Activated CD4-positive, alpha-beta T cell treated with anti-CD3 and anti-CD28 coated beads, Interleukin-2, amount 10 ng/mL, durations not matched to agents 7 days and 5 days (primary cell): Measurements from ENCODE around the gene SIK2. TPM values are rescaled to one million over a fixed set of nuclear protein-coding genes. Genes with fewer than 3 reads are reported as not detected.
A peak's percentile ranks its signal among the peaks of the same experiment; 100 is the strongest.
"Not testable (repeated sequence)": the region's sequence is repeated elsewhere in the genome, so short reads cannot be mapped to it uniquely, and the experiment has no call there.

ENCODE experiments used
- CTCF ChIA-PET: fragments of 350-600 bp; sonication (Branson Sonifier 250); formaldehyde crosslinking; loops from one replicate; lab custom pipeline; 2021; ENCODE audit warnings: antibody characterized with exemption; lab: Charles Lee
- POLR2A ChIA-PET: fragments of 350-600 bp; sonication (Branson Sonifier 250); formaldehyde crosslinking; loops from one replicate; lab custom pipeline; 2021; ENCODE audit warnings: antibody characterized with exemption; lab: Charles Lee
- DNase-seq: peaks from one replicate; pipeline ENCODE4 v3.0.0-alpha.2; 2020
- H3K27ac Mint-ChIP-seq: one replicate; pipeline ENCODE4 v1.8.0; 2021; ENCODE audit warnings: mild to moderate bottlenecking, moderate library complexity, mixed read lengths
- H3K27me3 Mint-ChIP-seq: one replicate; pipeline ENCODE4 v1.8.0; 2021; ENCODE audit warnings: mixed read lengths
- H3K36me3 Mint-ChIP-seq: one replicate; pipeline ENCODE4 v1.8.0; 2021; ENCODE audit warnings: low read depth, mixed read lengths
- H3K4me1 Mint-ChIP-seq: one replicate; pipeline ENCODE4 v1.8.0; 2021; ENCODE audit warnings: mixed read lengths
- H3K4me3 Mint-ChIP-seq: one replicate; pipeline ENCODE4 v1.8.0; 2021; ENCODE audit warnings: mild to moderate bottlenecking, moderate library complexity, mixed read lengths
- H3K9me3 Mint-ChIP-seq: one replicate; pipeline ENCODE4 v1.8.0; 2021; ENCODE audit warnings: mixed read lengths
- total RNA-seq, 2 experiments: library from RNA; stranded (reverse); gene quantifications; one replicate each; pipeline ENCODE4 v1.2.3, GENCODE V29; 2021

The SIK2 gene
- total RNA-seq, 2 experiments from 2014 or later = 8.2 to 9.6 TPM

DNA sequence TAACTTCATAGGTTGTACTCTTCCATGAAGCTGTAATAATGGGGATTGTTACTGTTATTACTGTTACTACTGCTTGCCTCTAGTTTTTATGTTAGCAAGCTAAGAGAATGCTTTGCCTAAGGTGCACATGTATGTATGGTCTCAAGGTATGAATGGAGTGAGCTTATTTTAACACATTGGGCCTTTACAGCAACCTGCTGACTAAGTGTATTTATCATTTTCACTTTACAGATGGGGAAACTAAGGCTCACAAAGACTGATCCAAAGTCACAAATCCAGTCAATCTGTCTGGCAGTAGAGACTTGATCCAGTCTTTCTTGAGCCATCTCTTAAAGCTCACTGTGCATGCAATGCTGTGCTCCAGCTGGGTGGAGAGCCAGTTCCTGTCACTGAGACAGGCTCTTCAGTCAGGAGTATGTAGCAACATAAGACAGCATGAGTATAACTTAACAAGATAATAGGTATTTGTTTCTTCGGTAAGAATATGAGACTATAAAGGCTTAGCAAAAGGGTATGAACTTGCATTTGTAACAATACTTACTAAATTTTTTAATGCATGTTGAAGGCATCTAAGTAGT, 97.4 kb downstream of the SIK2 start:
- ChIA-PET POLR2A (no interaction called here), CTCF (interaction anchor here (0.5 kb wide), 1 partner anchor 288 kb away, joined by 3 read pairs; no protein-coding TSS in a partner anchor)
- H3K27me3 Mint-ChIP-seq = no peaks in the 10 kb centered on the region
- H3K36me3 Mint-ChIP-seq = peaks cover under 1% of the 10 kb centered on the region
- DNase-seq = no peak
- no peak overlapping the region for H3K27ac Mint-ChIP-seq
- no peaks in the 10 kb centered on the region for H3K9me3 Mint-ChIP-seq
- peaks cover 2% of the 10 kb centered on the region for H3K4me1 Mint-ChIP-seq
- no peak overlapping the region for H3K4me3 Mint-ChIP-seq

DNA sequence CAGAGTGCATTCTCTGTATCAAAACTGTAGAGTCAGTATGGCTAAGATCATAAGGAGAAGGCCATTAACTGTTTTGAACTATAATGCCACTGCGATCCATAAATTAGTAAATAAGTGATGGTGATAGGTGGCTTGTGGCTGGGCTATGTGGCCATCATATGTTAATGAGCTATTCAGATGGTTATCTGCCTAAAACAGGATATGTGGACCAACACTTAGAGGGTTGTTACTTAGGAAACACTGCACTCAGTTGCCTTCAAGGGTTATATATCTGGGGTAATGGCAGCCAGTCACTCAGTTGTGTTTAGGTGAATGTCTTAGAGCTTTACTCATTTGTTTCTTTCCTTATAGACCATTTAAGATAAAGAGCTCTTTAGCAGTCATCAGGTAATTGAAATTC, 97.9 kb downstream of the SIK2 start:
- POLR2A ChIA-PET = no interaction called here

DNA sequence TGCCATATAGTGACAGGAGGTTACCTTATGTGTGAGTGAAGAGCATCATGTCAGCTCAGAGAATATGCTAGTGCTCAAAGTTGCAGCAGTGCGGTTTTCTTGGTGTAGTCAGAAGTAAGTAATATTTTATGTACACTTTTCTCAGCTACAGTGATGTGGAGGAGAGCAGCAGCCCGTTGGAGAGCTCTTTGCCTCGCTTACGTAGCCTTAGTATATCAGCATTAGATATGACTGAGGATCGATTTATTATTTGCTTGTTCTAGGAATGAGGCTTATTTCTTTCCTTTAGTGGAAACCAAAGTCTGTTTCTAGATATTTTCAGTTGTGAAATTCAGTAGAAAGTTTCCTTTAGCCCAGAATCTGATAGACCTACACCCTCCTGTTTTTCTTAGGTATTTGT, 100.4 kb downstream of the SIK2 start:
- Mint-ChIP-seq H3K27me3 (no peaks in the 10 kb centered on the region), H3K36me3 (peaks cover 13% of the 10 kb centered on the region), H3K27ac (no peak overlapping the region), H3K9me3 (no peaks in the 10 kb centered on the region), H3K4me3 (no peak overlapping the region), H3K4me1 (peaks cover 2% of the 10 kb centered on the region)
- no peak for DNase-seq
- POLR2A ChIA-PET = no interaction called here
- CTCF ChIA-PET = interaction anchor here (0.8 to 1.5 kb wide), 3 partner anchors 9 to 98 kb away, joined by 3 to 5 read pairs (median 4); no protein-coding TSS in a partner anchor

More for the DNA sequence above, 97.9 kb downstream of the SIK2 start:
- H3K27ac Mint-ChIP-seq = no peak overlapping the region
- peaks cover 2% of the 10 kb centered on the region for H3K4me1 Mint-ChIP-seq
- no peak overlapping the region for H3K4me3 Mint-ChIP-seq
- H3K9me3 Mint-ChIP-seq = no peaks in the 10 kb centered on the region
- CTCF ChIA-PET = no interaction called here
- no peaks in the 10 kb centered on the region for H3K27me3 Mint-ChIP-seq
- DNase-seq = no peak
- peaks cover 5% of the 10 kb centered on the region for H3K36me3 Mint-ChIP-seq

DNA sequence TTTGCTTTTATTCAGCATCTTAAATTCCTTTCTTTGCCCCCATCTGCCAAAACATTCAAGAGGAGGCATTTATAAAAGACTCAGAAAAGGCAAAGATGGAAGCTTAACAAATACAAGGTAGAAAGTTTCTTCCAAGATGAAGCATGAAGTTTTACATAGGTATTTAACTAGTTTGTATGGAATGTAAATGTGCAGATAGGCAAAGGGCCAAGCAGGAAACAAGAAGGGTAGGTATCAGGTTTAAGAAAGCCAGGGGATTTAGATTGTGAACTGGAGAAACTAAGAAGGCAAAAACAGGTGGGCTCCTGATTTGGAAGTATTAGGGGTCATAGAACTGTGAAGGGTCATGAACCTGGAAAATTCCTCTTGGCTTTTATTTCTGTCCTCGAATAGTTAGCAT, 101.3 kb downstream of the SIK2 start:
- POLR2A ChIA-PET = no interaction called here
- H3K27me3 Mint-ChIP-seq = no peaks in the 10 kb centered on the region
- H3K4me3 Mint-ChIP-seq = no peak overlapping the region
- CTCF ChIA-PET = interaction anchor here (0.9 kb wide), 1 partner anchor 15 kb away, joined by 3 read pairs; no protein-coding TSS in a partner anchor
- peaks cover 2% of the 10 kb centered on the region for H3K4me1 Mint-ChIP-seq
- H3K36me3 Mint-ChIP-seq = peaks cover 13% of the 10 kb centered on the region
- H3K9me3 Mint-ChIP-seq = no peaks in the 10 kb centered on the region
- H3K27ac Mint-ChIP-seq = no peak overlapping the region
- DNase-seq = no peak

DNA sequence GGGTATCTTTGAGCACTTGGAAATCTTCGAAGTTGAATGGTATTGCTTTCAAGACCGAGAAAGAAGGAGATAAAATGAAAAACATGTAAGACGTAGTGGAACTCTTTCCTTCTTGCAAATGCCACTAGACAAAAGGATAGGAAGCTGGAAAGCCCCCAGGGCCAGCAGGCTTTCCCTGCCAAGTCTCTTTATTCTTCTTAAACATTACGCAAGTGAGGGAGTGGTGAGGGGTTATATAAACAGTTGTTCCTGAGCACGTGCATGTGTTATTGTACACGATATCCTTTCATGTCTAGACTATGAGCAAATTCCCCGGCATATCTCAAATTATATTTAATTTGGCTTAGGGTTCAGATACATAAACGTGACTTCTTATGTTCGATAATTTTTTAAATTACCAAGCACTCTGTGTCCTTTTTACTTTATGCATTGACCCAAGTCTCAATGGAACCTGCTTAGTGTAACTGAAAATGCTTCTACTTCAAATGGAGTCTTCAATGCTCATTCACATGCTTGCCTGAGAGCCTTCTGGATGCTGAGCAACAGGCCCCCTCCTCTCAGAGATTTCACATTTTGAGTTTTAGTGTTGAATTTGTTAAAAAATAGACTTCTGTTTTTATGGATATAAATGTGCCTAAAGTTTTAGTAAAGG, 104.9 kb downstream of the SIK2 start:
- ChIA-PET POLR2A (no interaction called here), CTCF (no interaction called here)
- H3K27ac Mint-ChIP-seq = no peak overlapping the region
- no peaks in the 10 kb centered on the region for H3K9me3 Mint-ChIP-seq
- no peak for DNase-seq
- peaks cover 13% of the 10 kb centered on the region for H3K36me3 Mint-ChIP-seq
- no peaks in the 10 kb centered on the region for H3K27me3 Mint-ChIP-seq
- no peaks in the 10 kb centered on the region for H3K4me1 Mint-ChIP-seq
- H3K4me3 Mint-ChIP-seq = no peak overlapping the region

DNA sequence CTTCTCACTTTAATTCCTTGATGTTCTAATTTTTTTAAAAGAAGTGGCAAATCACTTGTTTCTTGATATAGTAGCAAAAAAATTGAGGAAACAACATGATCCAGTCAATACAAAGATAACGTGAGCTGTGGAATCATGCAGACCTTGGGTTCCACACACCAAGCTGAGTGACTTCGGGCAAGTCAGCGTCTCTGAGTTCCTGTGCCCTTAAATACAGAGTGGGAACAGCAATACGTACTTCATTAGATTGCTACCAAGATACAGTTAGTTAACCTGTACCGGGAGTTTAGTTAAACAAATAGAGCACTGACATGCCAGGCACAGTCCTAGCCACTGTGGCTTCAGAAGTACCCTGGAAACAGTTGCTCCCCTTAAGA, 105.4 kb downstream of the SIK2 start:
- Mint-ChIP-seq H3K9me3 (no peaks in the 10 kb centered on the region), H3K4me3 (no peak overlapping the region), H3K4me1 (no peaks in the 10 kb centered on the region), H3K27ac (no peak overlapping the region), H3K27me3 (no peaks in the 10 kb centered on the region), H3K36me3 (peaks cover 13% of the 10 kb centered on the region)
- no peak for DNase-seq
- POLR2A ChIA-PET = no interaction called here
- CTCF ChIA-PET = no interaction called here

DNA sequence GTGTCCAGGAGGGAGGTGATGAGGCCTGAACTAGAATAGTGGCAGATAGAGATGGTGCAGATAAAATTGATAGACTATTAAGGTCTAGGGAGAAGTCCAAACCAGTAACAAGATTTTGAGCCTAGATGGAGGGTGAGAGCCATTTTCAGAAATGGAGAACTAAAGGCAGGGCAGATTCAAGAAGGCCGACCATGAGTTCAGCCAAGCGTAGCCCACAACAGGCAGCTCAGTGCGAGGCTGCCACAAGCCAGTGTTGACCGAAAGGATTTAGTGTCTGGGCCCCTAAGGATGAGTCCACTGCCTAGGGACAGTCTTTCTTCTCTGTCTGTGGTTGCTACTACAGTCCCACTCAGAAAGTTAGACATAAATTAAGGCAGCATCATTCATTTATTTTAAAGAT, 112.3 kb downstream of the SIK2 start:
- Mint-ChIP-seq H3K9me3 (no peaks in the 10 kb centered on the region), H3K27me3 (no peaks in the 10 kb centered on the region), H3K36me3 (peaks cover 16% of the 10 kb centered on the region), H3K4me1 (peaks cover 1% of the 10 kb centered on the region), H3K27ac (no peak overlapping the region), H3K4me3 (no peak overlapping the region)
- POLR2A ChIA-PET = interaction anchor here (0.6 kb wide), 1 partner anchor 69 kb away, joined by 4 read pairs; no protein-coding TSS in a partner anchor
- CTCF ChIA-PET = no interaction called here
- no peak for DNase-seq

DNA sequence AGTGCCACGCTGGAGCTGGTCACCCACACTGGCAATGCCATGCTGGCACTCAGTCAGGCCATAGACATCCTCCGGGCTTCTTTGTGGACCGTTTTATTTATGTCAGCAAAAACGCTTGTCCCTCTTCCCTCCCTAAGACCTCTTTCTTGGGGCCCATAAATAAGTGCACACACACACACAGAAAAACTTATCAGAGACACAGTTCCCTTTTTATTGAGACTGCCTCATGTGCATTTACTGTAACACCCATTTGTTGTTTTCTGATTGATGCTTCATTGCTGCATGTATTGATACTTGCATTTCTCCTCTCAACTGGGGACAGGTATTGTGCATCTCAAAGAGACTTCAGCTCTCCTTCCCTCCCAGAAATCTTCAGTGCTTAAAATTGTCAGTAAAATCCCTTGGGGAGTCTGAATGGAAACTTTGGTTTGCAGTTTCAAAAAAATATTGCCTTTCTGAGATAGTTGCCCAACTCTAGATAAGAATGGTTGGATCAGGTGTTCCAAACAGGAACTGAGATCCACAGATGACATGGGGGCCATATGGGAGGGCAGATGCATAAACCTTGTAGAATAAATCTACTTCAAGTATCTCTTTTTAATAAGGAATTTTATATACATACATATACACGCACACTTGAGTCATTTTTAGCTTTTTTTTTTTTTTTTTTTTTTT, 113.0 kb downstream of the SIK2 start:
- Mint-ChIP-seq H3K36me3 (peaks cover 22% of the 10 kb centered on the region), H3K4me1 (peaks cover 1% of the 10 kb centered on the region), H3K27me3 (no peaks in the 10 kb centered on the region), H3K4me3 (no peak overlapping the region), H3K9me3 (no peaks in the 10 kb centered on the region), H3K27ac (peak overlapping the region; percentile 36)
- POLR2A ChIA-PET = no interaction called here
- DNase-seq = no peak
- CTCF ChIA-PET = interaction anchor here (0.9 kb wide), 1 partner anchor 9 kb away, joined by 3 read pairs; no protein-coding TSS in a partner anchor

DNA sequence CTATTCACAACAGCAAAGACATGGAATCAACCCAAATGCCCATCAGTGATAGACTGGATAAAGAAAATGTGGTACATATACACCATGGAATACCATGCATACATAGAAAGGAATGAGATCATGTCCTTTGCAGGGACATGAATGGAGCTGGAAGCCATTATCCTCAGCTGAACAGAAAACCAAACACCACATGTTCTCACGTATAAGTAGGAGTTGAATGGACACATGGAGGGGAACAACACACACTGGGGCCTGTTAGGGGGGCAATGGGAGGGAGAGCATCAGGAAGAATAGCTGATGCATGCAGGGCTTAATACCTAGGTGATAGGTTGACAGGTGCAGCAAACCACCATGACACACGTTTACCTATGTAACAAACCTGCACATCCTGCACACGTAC, 115.4 kb downstream of the SIK2 start:
- H3K4me3 Mint-ChIP-seq, DNase-seq, H3K27me3 Mint-ChIP-seq, H3K27ac Mint-ChIP-seq, H3K4me1 Mint-ChIP-seq, POLR2A ChIA-PET, H3K9me3 Mint-ChIP-seq: not testable (repeated sequence)
- CTCF ChIA-PET = interaction anchor here (1.4 kb wide), 1 partner anchor 100 kb away, joined by 3 read pairs; no protein-coding TSS in a partner anchor
- H3K36me3 Mint-ChIP-seq = peaks cover 29% of the 10 kb centered on the region

DNA sequence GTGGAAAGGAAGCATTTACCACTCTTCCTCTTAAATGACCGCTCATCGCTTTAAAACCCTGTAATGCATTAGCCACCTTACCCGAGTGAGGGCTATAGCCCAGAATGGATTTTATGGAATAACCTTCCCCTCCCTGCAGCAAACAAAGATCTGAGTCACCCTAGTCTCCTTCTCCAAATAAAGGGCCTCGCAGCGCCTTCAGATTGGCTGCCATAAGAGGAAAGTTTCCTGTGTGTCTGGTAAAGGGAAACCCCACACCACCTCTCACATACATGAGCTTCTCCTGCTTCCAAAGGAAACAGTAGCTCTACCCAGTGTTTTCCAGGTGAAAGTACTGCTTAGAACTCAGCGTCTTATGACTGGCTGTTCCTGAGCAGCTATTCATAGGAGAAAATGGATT, 116.2 kb downstream of the SIK2 start:
- H3K36me3 Mint-ChIP-seq = peaks cover 30% of the 10 kb centered on the region
- CTCF ChIA-PET = interaction anchor here (1.1 to 1.4 kb wide), 2 partner anchors 15 to 100 kb away, joined by 3 read pairs; no protein-coding TSS in a partner anchor

DNA sequence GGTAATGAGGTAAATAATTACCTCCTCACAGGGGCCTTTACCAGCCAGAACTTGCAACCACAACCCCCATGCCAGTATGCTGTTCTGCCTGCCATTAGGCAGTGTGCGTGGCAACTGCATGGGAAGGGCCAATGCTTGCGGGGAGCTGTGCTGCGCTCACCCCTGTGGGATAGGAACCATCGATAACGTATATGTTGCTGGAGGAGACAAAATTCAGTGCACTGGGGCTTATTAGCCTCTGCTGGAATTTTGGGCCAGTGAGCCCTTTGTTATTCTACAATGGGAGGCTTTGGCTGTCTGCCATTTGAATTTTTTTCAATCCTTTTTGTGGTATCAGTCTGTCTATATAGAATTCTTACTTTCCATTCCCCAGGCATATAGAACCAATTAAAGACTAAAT, 116.6 kb downstream of the SIK2 start:
- H3K4me1 Mint-ChIP-seq = peaks cover 1% of the 10 kb centered on the region
- ChIA-PET POLR2A (no interaction called here), CTCF (interaction anchor here (1.1 to 1.4 kb wide), 2 partner anchors 15 to 101 kb away, joined by 3 read pairs; no protein-coding TSS in a partner anchor)
- peaks cover 30% of the 10 kb centered on the region for H3K36me3 Mint-ChIP-seq
- H3K9me3 Mint-ChIP-seq = no peaks in the 10 kb centered on the region
- no peak for DNase-seq
- H3K27me3 Mint-ChIP-seq = no peaks in the 10 kb centered on the region
- no peak overlapping the region for H3K4me3 Mint-ChIP-seq
- H3K27ac Mint-ChIP-seq = no peak overlapping the region

More for the DNA sequence above, 116.2 kb downstream of the SIK2 start:
- no peak for DNase-seq
- Mint-ChIP-seq H3K4me3 (no peak overlapping the region), H3K4me1 (peaks cover 1% of the 10 kb centered on the region), H3K27ac (no peak overlapping the region), H3K27me3 (no peaks in the 10 kb centered on the region), H3K9me3 (no peaks in the 10 kb centered on the region)
- POLR2A ChIA-PET = no interaction called here

DNA sequence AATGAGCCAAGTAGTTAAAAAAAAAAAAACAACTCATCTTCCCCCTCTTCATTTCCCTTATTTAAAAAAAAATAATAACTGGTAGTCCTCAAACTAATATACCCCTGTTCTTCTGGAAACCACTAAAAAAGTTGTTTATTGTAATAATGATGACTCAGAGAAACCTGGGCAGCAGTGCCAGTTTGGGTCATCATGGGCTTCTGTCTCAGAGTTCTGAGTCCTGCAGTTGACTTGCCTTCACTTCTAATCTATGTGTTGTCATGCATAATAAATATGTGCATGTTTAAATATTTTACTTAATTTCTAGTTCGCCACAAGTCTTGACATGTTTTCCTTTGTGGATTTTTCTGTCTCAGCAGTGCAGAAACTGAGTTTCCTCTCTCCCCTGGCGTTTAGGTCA, 117.1 kb downstream of the SIK2 start:
- CTCF ChIA-PET = interaction anchor here (0.8 kb wide), 1 partner anchor 127 kb away, joined by 3 read pairs; no protein-coding TSS in a partner anchor
- H3K27ac Mint-ChIP-seq = no peak overlapping the region

More for the DNA sequence above, 117.1 kb downstream of the SIK2 start:
- peaks cover 30% of the 10 kb centered on the region for H3K36me3 Mint-ChIP-seq
- POLR2A ChIA-PET = no interaction called here
- H3K4me1 Mint-ChIP-seq = peaks cover 1% of the 10 kb centered on the region
- H3K9me3 Mint-ChIP-seq = no peaks in the 10 kb centered on the region
- no peak for DNase-seq
- H3K27me3 Mint-ChIP-seq = no peaks in the 10 kb centered on the region
- no peak overlapping the region for H3K4me3 Mint-ChIP-seq
